ENCODE measurements around the gene PSMB3.

Gene PSMB3

GRCh38 chr17:38796451-38797157 lies 44.1 kb downstream of the PSMB3 start:
- no peak for DNase-seq (ENCODE audit: low read depth, low spot score)

GRCh38 chr17:38797158-38797490 lies 44.6 kb downstream of the PSMB3 start:
- DNase-seq (ENCODE audit: low read depth, low spot score) = no peak

GRCh38 chr17:38797828-38798227 lies 45.3 kb downstream of the PSMB3 start:
- no peak for DNase-seq (ENCODE audit: low read depth, low spot score)

GRCh38 chr17:38798614-38799500 lies 46.3 kb downstream of the PSMB3 start:
- DNase-seq (ENCODE audit: low read depth, low spot score) = peak; percentile 66

- peak; percentile 99 for DNase-seq (ENCODE audit: low read depth, low spot score)
Observed at GRCh38 chr17:38799501-38800236, 47.1 kb downstream of the PSMB3 start, which contains the start of gene PIP4K2B. Gene PIP4K2B (minus strand): TSS chr17:38799556. CDS start chr17:38799424, 132 bp downstream.

GRCh38 chr17:38800237-38800760 lies 47.8 kb downstream of the PSMB3 start:
- no peak for DNase-seq (ENCODE audit: low read depth, low spot score)

GRCh38 chr17:38809828-38810227 lies 57.3 kb downstream of the PSMB3 start:
- no peak for DNase-seq (ENCODE audit: low read depth, low spot score)
